GM19324 (cell line): ENCODE measurements around the gene MLN.

Experiments
- ATAC-seq: cut with Tn5 transposase; IDR thresholded peaks from one replicate; pipeline ENCODE4 v1.9.1; 2021; ENCODE audit warnings: mild to moderate bottlenecking, moderate library complexity; ENCODE audit not compliant: unreplicated experiment, low FRiP score

MLN gene

DNA sequence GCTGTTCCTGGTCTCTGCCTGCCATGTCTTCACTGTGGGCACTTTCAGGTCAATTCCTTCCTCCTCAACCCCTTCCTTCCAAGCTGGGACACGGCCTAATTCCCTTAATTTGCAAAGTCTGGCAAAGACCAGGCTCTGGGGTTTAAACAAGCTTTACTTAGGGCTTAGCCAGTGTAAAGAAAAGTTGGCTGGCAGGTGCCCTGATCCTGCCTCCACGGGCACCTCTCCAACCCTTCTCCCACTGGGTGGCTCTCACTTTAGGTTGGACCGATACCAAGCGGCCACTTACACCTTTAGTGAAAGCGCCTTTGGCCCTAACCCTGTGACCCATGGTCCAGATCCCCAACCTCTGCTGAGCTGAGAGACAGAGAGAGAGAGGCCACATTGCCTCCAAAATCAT, 13.7 kb upstream of the MLN start:
- no peak for ATAC-seq

DNA sequence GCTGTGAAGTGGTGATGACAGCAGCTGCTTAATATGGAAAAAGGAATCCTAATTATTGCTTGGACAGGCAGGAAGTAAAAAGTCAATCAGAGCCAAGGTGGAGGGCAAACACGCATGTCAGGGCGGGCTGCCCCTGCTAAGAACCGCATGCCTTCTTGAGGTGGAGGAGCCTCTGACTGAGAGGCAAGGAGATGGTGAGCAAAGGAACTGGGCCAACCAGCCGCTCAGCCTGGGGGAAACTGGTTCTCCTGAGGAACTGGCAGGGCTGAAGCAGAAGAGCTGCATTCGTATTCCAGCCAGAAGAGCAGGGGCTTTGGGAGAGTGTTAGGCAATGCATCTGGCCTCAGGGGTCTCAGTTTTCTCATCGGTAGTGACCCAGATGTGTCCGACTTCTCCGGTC, 13.1 kb upstream of the MLN start:
- no peak for ATAC-seq

DNA sequence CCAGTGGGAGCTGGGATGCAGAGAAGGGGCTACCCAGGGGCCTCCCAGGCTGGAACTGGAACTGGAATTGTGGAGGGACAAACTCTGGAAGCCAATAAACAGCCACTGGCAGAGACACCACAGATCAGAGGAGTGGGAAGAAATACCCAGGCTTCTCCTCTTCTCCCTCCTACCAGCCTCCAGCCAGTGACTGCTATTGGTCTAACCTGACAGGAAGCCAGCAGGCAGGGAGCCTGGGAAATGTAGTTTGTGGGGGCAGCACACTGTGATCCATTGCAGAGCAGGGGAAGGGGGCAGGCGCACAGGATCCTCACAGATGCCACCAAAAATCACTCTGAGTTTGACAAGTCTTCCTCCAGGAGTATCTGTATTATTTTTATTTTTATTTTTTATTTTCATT, 12.1 kb upstream of the MLN start:
- no peak for ATAC-seq

DNA sequence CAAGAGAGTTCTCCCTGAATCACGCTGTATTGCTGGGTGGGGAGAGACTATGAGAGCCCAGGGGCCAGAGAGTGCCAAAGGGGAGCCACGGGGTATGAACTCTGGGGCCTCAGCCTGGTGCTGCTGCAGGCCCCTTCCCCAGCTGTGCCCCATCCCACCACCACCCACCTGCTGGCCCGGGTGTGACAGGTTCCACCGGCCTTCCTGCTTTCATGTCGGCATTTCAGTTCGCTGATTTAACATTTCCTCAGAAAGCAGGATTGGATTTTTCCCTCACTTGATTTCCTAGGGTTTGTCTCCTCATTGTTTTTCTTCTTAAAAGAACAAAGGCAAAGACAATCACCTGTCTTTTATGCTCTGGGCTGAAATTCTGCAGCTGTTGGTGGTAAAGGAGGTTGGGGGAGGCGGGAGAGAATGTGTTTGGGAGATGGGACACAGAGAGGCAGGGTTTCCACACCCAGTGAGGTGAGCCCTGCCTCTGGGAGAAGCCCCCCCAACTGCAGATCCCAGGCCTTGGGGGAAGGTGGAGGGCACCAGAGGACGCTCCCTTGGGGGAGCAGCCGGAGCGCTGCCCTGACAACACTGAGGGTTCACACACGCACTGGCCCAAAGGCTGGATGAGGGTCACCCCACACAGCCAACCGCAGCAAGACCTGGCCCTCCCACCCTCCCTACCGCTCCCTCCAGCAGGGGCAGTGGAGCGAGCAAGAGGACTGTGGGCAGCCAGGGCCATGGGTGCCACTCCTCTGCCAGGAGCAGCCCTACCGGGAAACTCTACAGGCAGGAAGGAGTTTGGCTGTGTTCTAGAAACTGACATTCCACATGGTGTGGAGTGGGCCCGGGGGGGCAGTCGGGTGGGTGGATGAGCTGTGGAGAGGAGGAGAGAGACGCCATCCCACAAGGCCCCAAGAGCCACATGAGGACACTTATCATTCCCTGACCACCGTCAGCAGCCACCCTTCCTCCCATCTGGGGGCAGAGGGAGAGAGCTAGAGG, 10.5 kb upstream of the MLN start:
- no peak for ATAC-seq

DNA sequence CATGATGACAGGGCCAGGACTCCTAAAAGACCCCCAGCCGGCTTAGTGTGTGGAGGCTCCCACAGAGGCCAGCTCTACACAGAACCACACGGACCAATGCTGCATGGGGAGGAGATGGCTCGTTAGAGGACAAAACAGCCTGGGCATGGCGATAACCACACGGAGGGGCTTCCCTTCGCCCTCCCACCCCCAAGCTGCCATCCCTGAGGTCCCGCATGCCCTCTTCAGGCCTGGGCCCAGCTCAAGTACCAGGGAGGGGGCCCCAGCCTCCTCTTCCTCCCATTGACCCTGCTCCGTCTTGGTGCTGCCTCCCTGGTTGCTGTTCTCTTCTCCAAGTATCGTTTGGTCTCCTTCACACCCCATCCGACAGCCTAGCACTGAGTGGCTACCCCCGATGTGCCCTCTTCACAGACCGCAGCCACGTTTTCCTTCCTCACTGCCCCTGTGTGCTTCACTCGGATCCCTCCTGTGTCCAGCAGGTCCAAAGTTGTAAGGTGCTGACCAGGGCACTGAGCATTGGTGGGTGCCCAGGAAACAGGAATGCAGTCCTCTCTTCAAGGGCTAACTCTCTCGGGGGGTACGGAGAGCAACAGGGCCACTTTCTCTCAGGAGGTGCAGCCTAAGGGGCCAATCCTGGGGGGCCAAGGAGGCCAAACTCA, 9.6 kb upstream of the MLN start:
- no peak for ATAC-seq

DNA sequence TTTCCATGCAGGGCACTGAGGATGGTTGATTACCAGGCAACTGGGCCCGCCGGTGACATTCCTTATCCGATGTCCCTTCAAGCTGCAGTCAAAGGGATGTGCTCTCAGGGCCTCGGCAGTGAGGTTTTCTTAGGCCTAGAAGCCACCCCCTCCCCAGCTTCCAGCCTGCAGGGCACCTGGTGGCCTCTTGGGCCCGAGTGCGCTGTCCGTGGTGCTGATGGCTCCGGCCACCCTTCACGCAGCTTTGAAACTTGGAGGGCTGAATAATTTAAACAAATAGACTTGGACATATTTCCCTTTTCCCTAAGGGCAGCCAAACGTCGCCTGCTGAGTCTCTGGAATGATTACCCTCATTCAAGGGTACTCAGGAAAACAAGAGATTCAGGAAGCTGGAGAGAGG, 8.9 kb upstream of the MLN start:
- no peak for ATAC-seq

DNA sequence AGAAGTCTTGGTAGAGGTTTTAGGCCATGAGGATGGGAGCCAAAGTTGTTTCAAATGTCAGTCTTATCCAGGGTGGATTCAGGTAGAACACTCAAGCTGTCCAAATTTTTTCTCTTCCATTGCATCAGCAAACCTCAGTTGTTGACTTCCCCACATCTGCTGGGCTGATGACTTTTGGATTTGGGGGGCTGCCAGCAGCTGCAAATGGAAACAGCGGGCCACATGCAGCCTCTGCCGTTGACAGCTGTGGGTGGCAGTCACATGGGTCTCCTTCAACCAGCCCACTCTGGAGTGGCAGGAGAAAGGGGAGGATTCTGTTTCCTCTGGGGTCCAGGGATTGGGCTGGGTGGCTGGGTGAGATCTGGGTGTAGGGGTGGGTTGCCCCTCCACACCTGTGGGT, 5.8 kb upstream of the MLN start:
- ATAC-seq = no peak

DNA sequence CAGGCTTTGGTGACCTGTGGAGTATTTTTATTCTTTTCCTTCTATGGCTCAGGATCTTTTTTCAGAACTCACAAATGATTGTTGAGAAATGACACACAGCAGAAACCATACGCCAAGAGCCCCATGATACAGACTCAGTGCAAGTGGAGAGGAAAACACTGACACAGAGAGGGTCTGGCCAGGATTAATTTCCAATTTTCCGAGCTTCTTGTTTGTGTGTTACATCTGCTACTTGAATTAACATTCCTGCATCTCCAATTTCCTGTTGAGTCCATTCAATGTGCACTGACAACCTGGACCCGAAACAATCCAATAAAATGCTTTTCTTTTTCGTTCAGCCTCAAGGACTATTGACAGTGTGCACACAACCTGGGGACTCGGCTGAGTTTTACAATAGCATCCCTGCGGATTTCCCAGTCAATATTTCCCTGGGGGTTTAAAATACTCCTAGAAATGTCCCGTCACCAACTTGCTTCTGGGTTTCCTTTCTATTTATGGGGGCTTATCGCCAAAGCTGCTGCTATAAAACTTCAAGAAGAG, 4.9 kb upstream of the MLN start:
- no peak for ATAC-seq

DNA sequence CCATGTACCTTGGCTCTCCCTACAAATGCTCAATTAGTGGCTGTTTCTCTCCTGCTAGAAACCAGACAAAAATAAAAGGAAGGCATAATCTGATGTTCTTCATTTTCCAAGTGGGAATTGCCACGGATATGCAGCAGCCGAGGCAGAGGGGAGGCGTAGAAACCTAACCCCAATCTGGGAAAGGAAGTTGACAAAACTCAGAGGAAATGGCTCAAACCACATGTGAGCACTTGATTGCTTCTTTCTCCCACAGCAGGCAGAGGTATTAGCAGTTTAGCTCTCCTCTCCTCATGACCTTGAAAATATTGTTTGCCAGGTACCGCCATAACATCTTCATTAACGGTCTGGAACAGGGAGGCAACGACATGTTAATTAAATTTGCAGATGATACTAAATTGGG, 3.8 kb upstream of the MLN start:
- ATAC-seq = no peak

DNA sequence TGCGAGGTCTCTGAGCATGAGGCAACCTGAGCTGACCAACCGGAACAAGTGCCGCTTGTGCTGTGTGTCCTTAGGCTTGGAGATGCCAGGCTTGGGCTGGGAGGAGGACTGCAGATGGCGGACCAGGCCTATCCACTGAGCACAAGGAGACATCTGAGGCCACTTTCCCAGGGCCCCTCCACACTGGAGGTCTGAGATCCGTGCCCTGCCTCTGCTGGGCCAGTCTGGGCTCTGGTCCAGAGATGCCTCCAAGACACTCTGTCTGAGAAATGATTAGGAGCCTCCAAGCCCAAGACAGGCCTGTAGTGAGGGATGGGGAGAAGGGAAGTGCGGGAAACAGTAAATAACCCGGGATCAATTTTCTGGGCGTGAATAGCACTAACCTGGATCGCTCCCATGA, 3.0 kb upstream of the MLN start:
- no peak for ATAC-seq

DNA sequence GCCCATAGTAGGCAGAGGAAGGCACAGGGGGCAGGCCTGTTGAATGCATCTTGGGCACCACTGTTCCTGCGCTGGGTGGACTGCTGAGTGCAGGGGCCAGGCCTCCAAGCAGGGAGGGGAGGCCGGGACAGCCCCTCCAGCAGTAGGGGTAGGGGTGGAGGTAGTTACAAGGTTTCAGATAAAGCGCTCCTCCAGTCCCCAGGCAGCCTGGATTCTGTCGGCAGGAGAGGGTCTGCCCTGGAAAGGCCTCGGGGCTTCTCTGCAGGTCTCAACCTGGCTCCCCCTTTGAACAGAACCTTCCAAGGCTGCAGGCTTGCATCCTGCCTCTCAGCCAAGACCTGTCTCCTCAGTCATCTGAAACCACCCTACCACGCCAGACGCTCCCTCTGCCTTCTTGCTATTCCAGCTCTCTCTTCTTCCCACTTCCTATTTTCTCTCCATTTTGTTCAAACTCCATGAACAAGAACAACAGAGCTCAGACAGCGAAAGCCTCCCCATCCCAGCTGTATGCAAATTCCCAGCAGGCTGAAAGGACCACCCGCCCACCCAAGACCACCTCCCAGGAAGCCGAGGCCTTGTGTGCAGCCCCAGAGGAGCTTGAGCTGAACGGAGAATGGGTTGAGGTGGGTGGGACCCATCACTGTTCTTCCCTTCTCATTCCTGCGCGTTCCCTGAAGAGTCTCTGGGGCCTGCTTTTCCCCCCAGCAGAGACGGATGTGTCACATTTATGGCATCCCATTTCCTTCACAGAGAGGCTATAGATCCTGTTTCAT, 1.4 kb downstream of the MLN start:
- ATAC-seq = no peak

DNA sequence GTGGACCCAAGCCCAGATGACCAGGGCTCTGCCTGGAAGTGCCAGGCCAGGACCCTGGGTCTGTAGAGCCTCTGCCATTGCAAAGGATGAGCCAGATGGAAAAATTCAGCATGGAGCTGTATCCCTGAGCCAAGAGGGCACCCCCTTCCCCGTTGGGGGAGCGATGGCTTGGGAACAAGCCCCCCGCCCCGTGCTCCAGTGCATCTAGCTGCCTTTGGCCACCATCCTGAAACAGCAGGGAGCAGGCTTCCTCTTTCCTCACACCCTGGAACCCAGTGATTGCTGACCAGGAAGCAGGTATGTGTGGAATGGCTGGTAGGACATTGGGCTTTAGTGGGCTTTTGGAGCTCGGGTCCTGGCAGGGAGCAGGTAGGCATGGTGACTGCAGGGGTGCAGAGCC, 2.2 kb downstream of the MLN start:
- ATAC-seq = no peak

DNA sequence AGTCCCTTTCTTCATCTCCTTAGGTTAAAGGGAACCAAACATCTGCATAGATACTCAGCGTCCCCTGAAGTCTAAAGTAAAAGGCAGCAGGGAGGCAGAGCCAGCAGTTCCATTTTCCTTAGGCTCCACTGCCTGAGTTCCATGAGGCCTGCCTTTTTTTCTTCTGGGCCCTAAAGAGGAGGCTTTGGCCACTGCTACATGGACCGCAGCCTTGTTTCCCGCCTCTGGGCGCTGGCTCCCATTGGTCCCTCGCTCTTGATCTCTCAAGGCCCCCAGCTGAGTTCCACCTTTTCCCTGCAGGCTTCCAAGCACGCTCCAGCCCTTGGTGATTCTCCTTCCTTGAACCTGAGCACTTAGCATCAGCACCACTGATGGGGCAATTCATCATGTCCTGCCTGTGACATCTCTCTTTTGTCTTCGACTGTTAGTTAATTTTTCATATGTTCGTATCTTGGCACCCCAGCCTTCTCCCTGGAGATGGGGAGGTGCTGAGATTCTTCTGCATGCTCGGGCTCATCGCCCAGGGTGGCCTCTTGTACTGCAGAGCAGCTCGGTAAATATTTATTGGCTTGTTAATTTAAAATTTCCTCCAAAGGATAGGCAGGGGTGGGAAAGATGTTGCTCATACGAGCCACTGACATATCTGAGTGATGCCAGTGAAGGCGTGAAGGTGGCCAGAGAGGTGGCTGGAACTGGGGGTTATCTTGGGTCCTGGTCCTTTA, 3.4 kb downstream of the MLN start:
- no peak for ATAC-seq

DNA sequence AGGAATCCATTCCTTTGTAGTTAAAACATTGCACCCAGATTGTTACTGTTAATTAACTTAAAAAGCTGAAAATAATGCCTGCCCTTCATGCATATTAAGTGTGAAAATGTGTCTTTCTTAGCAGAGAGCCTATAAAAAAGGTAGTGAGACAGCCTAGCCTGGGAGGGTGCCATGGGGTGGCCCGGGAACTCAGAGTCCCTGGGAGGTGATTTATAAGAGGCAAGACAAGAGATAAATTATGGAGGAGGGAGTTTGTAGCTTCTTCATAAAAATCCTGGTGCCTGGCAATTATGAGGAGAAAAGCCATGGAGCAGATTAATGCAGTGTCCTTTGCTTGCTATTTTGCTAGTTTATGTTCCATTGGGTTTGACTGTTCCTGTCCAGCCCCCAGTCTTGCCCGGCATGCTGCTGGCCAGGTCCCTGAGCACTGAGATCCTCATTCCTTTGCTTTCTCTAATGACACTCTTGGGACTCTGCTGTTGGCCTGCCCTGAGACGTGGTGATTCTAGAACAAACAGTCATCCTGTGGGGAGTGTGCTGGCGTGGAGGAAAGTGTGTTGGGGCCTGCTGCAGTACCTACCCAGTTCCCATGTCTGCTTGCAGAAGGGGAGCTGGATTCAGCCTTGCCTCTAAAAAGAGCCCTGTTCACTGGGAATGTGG, 4.2 kb downstream of the MLN start:
- no peak for ATAC-seq

DNA sequence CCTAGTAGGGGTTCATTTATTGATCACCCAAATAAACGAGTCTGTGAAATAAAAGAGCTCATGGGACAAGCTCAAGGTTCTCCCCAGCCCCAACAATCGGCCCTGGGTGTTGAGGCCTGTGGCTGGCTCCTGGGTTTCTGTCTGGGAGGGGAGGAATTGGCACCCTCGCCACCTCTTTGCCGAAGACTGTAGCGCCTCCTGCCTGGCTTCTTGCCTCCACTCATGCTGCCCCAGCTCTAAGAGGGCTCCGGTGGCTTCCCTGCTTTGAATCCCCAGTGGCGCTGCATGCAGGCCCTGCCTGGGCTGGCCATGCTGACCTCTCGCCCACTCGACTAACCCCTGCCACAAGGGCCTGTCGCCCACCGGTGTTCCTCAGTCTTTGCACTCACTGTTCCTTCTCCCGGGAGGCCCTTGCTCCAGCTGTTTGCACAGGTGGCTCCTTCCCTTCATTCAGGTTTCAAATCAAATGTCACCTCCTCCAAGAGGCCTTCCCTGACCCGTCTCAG, 5.4 kb downstream of the MLN start:
- ATAC-seq = no peak

DNA sequence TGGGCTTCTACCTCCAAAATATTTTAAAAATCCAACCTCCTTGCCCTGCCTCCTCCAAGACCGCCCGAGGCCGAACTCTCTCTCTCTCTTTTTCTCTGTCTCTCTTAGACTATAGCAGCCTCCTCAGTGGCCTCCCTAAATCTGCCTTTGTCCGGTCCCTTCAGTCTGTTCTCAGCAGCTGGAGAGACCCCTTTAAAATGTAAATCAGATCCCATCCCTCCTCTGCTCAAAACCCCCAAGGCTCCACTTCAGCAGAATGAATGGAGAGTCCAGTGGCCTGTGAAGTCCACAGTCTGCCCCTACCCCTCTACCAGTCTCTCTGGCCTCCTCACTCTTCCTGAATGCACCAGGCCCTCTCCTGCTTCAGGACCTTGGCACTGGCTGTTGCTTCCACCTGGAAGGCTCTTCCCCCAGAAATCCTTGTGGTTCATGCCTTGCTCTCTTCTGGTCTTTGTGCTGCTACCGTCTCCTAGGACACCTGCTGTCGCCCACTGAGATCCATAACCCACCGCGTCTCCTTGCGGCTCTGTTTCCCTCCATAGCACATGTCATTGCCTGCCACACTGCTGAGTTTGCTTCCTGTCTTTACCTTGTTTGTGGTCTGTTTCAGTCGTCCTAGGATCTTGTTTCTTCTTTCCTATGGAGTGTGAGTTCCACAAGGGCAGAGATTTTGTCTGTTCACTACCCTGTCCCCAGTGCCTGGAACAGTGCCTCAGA, 6.0 kb downstream of the MLN start:
- no peak for ATAC-seq

DNA sequence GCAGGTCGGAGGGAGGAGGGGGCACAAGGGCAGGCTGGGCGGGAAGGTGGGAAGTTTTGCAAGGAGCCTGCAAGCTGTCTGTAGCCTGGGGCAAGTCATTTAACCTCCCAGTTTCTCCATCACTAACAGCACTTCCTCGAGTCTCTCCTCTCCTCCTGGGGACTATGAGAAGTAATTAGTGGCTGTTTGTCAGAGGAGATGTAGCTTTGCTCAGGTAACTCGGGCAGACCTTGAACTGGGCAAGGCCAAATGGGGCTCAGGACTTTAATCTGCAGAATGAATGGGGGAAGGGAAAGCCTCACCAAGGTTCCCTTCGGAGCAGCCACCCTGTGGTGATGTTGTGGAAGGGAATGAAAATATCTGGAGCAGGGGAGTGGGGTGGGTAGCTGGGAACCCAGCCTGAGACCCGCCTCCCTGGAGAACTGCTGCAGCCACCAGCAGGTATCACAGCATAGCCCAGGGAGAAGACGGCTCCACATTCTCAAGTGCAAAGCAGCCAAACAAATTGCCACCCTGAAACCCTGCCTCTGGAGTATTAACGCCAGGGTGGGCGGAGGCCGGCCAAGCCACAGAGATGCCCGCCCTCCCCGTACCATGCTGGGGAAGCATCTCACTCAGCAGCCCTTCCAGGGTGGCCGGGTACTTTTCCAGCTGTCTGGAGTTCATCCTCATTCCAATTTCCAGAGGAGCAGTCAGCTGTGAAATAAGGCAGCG, 8.7 kb downstream of the MLN start:
- ATAC-seq = no peak

DNA sequence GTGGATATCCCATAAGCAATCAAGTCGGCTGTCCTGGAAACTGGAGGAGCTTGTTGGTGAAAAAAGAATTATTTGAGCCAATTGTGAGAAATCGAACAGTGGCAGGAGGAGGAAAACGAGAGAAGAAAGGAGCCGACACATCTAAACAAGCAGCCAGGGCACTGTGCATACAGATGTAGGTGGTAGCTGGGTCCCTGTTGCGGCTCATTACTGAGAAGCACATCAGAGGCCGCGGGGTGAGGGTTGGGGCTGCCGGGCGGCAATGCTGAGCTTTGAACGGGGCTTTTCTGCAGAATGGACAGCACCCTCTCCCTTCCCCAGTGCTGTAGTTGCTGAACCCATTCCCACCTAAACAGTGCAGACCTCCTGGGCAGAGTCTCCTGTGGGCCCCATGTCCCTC, 10.8 kb downstream of the MLN start:
- ATAC-seq = no peak
